Fibroblast of lung (primary cell): ENCODE data around the gene TEKT3.

Experiments
- CTCF ChIP-seq, 2 donors: IDR thresholded peaks in 1 of 2; conservative IDR thresholded peaks in 1 of 2; 1 replicate in 1 of 2; 2 replicates in 1 of 2; pipeline ENCODE4 v1.5.1; 2011 to 2012; ENCODE audit warnings: low read length in 2 of 2, control low read depth in 1 of 2, inconsistent platforms in 1 of 2, low read depth in 1 of 2, mild to moderate bottlenecking in 1 of 2
- EZH2 ChIP-seq: IDR thresholded peaks from 2 replicates; pipeline ENCODE4 v1.5.1; 2012; ENCODE audit warnings: low read length, control low read depth, mild to moderate bottlenecking; ENCODE audit errors: missing control alignments

- TF ChIP-seq CTCF (conservative IDR thresholded peaks at IDR 0.05 in 1 of 2, IDR thresholded peaks at IDR 0.05 in 1 of 2; ENCODE audit: low read depth in 1 of 2, low read length in 2 of 2), result no peak
- TF ChIP-seq EZH2, result no peak
Observed at GRCh38 chr17:15267996-15268395, 73.4 kb downstream of the TEKT3 start.
